Central memory CD4-positive, alpha-beta T cell (primary cell): Measurements from ENCODE around the gene VCAM1.

Experiments
- DNase-seq: peaks from one replicate; pipeline ENCODE4 v3.0.0; 2022

VCAM1 gene

GRCh38 chr1:100724281-100724680 lies 4.7 kb downstream of the VCAM1 start:
- no peak for DNase-seq

GRCh38 chr1:100730130-100730529 lies 10.6 kb downstream of the VCAM1 start:
- DNase-seq = no peak

- DNase-seq = no peak
Observed at GRCh38 chr1:100731309-100731708, 11.8 kb downstream of the VCAM1 start.

GRCh38 chr1:100731758-100732157 lies 12.2 kb downstream of the VCAM1 start:
- DNase-seq = no peak

- DNase-seq = no peak
Observed at GRCh38 chr1:100734676-100735075, 15.1 kb downstream of the VCAM1 start.

- DNase-seq = no peak
Observed at GRCh38 chr1:100735244-100735643, 15.7 kb downstream of the VCAM1 start.

- no peak for DNase-seq
Observed at GRCh38 chr1:100736324-100736723, 16.8 kb downstream of the VCAM1 start.

GRCh38 chr1:100736746-100737145 lies 17.2 kb downstream of the VCAM1 start:
- no peak for DNase-seq

- no peak for DNase-seq
Observed at GRCh38 chr1:100746542-100746932, 27.0 kb downstream of the VCAM1 start.

GRCh38 chr1:100747771-100748170 lies 28.2 kb downstream of the VCAM1 start:
- DNase-seq = no peak

- DNase-seq = no peak
Observed at GRCh38 chr1:100750005-100750885, 30.7 kb downstream of the VCAM1 start.

- DNase-seq = no peak
Observed at GRCh38 chr1:100752791-100753190, 33.2 kb downstream of the VCAM1 start.

GRCh38 chr1:100757946-100758345 lies 38.4 kb downstream of the VCAM1 start:
- DNase-seq = no peak

- no peak for DNase-seq
Observed at GRCh38 chr1:100759188-100759587, 39.6 kb downstream of the VCAM1 start.

- DNase-seq = no peak
Observed at GRCh38 chr1:100760511-100760910, 41.0 kb downstream of the VCAM1 start.

GRCh38 chr1:100762461-100762860 lies 42.9 kb downstream of the VCAM1 start:
- no peak for DNase-seq

GRCh38 chr1:100767176-100767890 lies 47.8 kb downstream of the VCAM1 start:
- no peak for DNase-seq

- DNase-seq = no peak
Observed at GRCh38 chr1:100769323-100769722, 49.8 kb downstream of the VCAM1 start.

- no peak for DNase-seq
Observed at GRCh38 chr1:100769906-100770646, 50.5 kb downstream of the VCAM1 start.

- DNase-seq = no peak
Observed at GRCh38 chr1:100773444-100773843, 53.9 kb downstream of the VCAM1 start.

- DNase-seq = no peak
Observed at GRCh38 chr1:100774370-100774769, 54.8 kb downstream of the VCAM1 start.

- DNase-seq = no peak
Observed at GRCh38 chr1:100775483-100775882, 55.9 kb downstream of the VCAM1 start.

GRCh38 chr1:100778748-100779147 lies 59.2 kb downstream of the VCAM1 start:
- no peak for DNase-seq
